K562 (cell line): ENCODE results near the gene CLIC5. TPM values are rescaled to one million over a fixed set of nuclear protein-coding genes. Genes with fewer than 3 reads are reported as not detected.

Source experiments
- ATAC-seq: fragments of 200-7000 bp; cut with Tn5 transposase; 3 replicates; pipeline ENCODE4 v1.9.1; 2020; ENCODE audit warnings: moderate library complexity
- BruUV-seq: library from RNA; stranded (reverse); fragments of 400-500 nt; replicated peaks from 2 replicates; lab custom pipeline; 2021; lab: Mats Ljungman, UMichigan
- CTCF ChIA-PET: fragments of 300-600 bp; formaldehyde crosslinking; extraction: SDS; loops from one replicate; lab custom pipeline; 2021; ENCODE audit warnings: low intra/inter-chr PET ratio; lab: Yijun Ruan, JAX
- POLR2A ChIA-PET: fragments of 300-600, 350-650 bp; sonication (Branson Sonifier 250); formaldehyde crosslinking; extraction: SDS; loops from one replicate; lab custom pipeline; 2021; ENCODE audit warnings: antibody characterized with exemption, inconsistent platforms; lab: Yijun Ruan, JAX
- DNase-seq, 4 experiments: peaks; one replicate each; pipeline versions ENCODE4 v3.0.0 to v3.0.0-alpha.2; 2011 to 2018; ENCODE audit warnings: low spot score in 3 of 4, mixed read lengths in 3 of 4; ENCODE audit errors: extremely low read depth in 1 of 4
- FAIRE-seq: peaks from 2 replicates; lab custom pipeline; 2011; peaks lifted over from hg19 to GRCh38; lab: Jason Lieb, UNC
- H2AFZ ChIP-seq: 2 replicates; pipeline ENCODE4 v1.6.0; 2011; ENCODE audit warnings: low read depth, low read length, control low read depth, inconsistent platforms
- H3K27ac ChIP-seq: fragments of 200-600 bp; 3 replicates; pipeline ENCODE4 v1.8.0; 2011; ENCODE audit warnings: low read depth, mild to moderate bottlenecking, control low read depth, inconsistent platforms, low read length, moderate library complexity, mixed read lengths; ENCODE audit errors: extremely low read depth
- H3K27me3 ChIP-seq, 2 experiments: fragments of 300-600 bp in 1 of 2; 2 replicates in 1 of 2; 3 replicates in 1 of 2; pipeline versions ENCODE4 v1.6.0 to v1.8.0; 2011; ENCODE audit warnings: inconsistent platforms in 2 of 2, low read length in 2 of 2, mild to moderate bottlenecking in 1 of 2, mixed read lengths in 1 of 2, moderate library complexity in 1 of 2; ENCODE audit not compliant: control insufficient read depth in 2 of 2, insufficient read depth in 2 of 2
- H3K36me3 ChIP-seq: fragments of 300-600 bp; 3 replicates; pipeline ENCODE4 v1.8.0; 2011; ENCODE audit warnings: mild to moderate bottlenecking, low read length, inconsistent platforms; ENCODE audit not compliant: control insufficient read depth, insufficient read depth
- H3K4me1 ChIP-seq, 2 experiments: fragments of 200-600 bp in 1 of 2; replicated peaks in 1 of 2; 2 replicates in 1 of 2; 3 replicates in 1 of 2; pipeline versions ENCODE4 v1.5.1 to v1.8.0; 2011; ENCODE audit warnings: inconsistent platforms in 2 of 2, low read length in 2 of 2, mild to moderate bottlenecking in 1 of 2, mixed read lengths in 1 of 2, moderate library complexity in 1 of 2; ENCODE audit not compliant: control insufficient read depth in 2 of 2, insufficient read depth in 2 of 2
- H3K4me2 ChIP-seq: 2 replicates; pipeline ENCODE4 v1.6.1; 2011; ENCODE audit warnings: low read length, control low read depth, inconsistent platforms, mixed read lengths; ENCODE audit not compliant: insufficient read depth
- H3K4me3 ChIP-seq: fragments of 200-600 bp; sonication (generic), shearing (Covaris generic); 2 replicates; pipeline ENCODE4 v1.5.1; 2016; ENCODE audit warnings: control low read depth, inconsistent platforms
- H3K79me2 ChIP-seq: fragments of 200-600 bp; 3 replicates; pipeline ENCODE4 v1.8.0; 2011; ENCODE audit warnings: low read length, inconsistent platforms; ENCODE audit not compliant: control insufficient read depth, insufficient read depth
- H3K9ac ChIP-seq, 2 experiments: 2 replicates each; pipeline versions ENCODE4 v1.6.0 to v1.6.1; 2011; ENCODE audit warnings: low read depth in 2 of 2, low read length in 2 of 2, control low read depth in 1 of 2, inconsistent platforms in 1 of 2, mild to moderate bottlenecking in 1 of 2, mixed read lengths in 1 of 2; ENCODE audit not compliant: insufficient read depth in 1 of 2
- H3K9me1 ChIP-seq: one replicate; pipeline ENCODE4 v1.6.0; 2011; ENCODE audit warnings: inconsistent platforms, mild to moderate bottlenecking, low read length, moderate library complexity; ENCODE audit not compliant: control insufficient read depth, insufficient read depth
- H3K9me3 ChIP-seq: replicated peaks from 2 replicates; pipeline ENCODE4 v1.5.1; 2011; ENCODE audit warnings: low read depth, low read length, inconsistent platforms; ENCODE audit not compliant: control insufficient read depth, insufficient read depth
- H4K20me1 ChIP-seq: replicated peaks from 2 replicates; pipeline ENCODE4 v1.6.1; 2011; ENCODE audit warnings: low read length, inconsistent platforms, mixed read lengths; ENCODE audit not compliant: control insufficient read depth, insufficient read depth
- ETV1 ChIP-seq: fragments of 450-650 bp; conservative IDR thresholded peaks from 2 replicates; pipeline ENCODE4 v1.6.1; 2016; ENCODE audit warnings: missing genetic modification characterization, control low read depth, low read depth, missing compliant biosample characterization
- GTF2A2 ChIP-seq: IDR thresholded peaks from 2 replicates; pipeline ENCODE4 v1.6.1; 2016; ENCODE audit warnings: mild to moderate bottlenecking, missing genetic modification characterization, missing compliant biosample characterization
- POLR2A ChIP-seq: fragments of 450-650 bp; conservative IDR thresholded peaks from 2 replicates; pipeline ENCODE4 v1.6.1; 2016
- PRPF4 ChIP-seq: fragments of 200-400 bp; formaldehyde crosslinking; IDR thresholded peaks from one replicate; pipeline ENCODE4 v1.6.1; 2017; ENCODE audit warnings: low read length, low read depth, mild to moderate bottlenecking; ENCODE audit not compliant: insufficient read depth, poor library complexity, severe bottlenecking
- RBFOX2 ChIP-seq: fragments of 200-400 bp; formaldehyde crosslinking; IDR thresholded peaks from 2 replicates; pipeline ENCODE4 v1.6.1; 2017; ENCODE audit warnings: low read depth, mild to moderate bottlenecking, low read length, moderate library complexity
- TSHZ1 ChIP-seq: fragments of 250-450 bp; sonication (Bioruptor Pico); IDR thresholded peaks from 2 replicates; pipeline ENCODE4 v1.4.0; 2020; ENCODE audit warnings: mild to moderate bottlenecking, moderate library complexity
- ZBTB5 ChIP-seq: fragments of 450-650 bp; IDR thresholded peaks from 2 replicates; pipeline ENCODE4 v1.6.1; 2017; ENCODE audit warnings: antibody characterized with exemption
- ZNF274 ChIP-seq: IDR thresholded peaks from 2 replicates; pipeline ENCODE4 v1.6.1; 2011; ENCODE audit warnings: low read depth, mild to moderate bottlenecking, low read length, moderate library complexity, borderline replicate concordance
- WGBS: fragments of 100-300 bp; shearing (Covaris generic); methylation state at CpG from one replicate; pipeline ENCODE4 v1.1.6; 2016; ENCODE audit warnings: low coverage, mixed read lengths; ENCODE audit not compliant: insufficient coverage; ENCODE audit errors: missing lambda C conversion rate; 5-methylcytosine and 5-hydroxymethylcytosine counted together
- in situ Hi-C: fragments of 300-500 bp; cut with MboI; formaldehyde crosslinking; loops from 4 replicates; pipeline ENCODE4 v1.15.0; 2018; ENCODE audit warnings: inconsistent platforms, mixed read lengths
- intact Hi-C: fragments of 100-400 bp; cut with micrococcal nuclease; formaldehyde crosslinking; loops from 2 replicates; pipeline ENCODE4 v1.14.2; 2022
- polyA plus RNA-seq, 8 experiments: library from polyadenylated mRNA; depleted of rRNA in 4 of 8; stranded (reverse) in 5 of 8; unstranded in 3 of 8; fragments of >200 nt; fragmentation: Nextera tagmentation in 2 of 8; fragmentation: Illumina TruSeq in 1 of 8; extraction: Ambion mirVana in 2 of 8; extraction: Trizol in 1 of 8; gene quantifications; 2 replicates each; pipeline versions ENCODE4 v1.2.1 to v1.2.3, GENCODE V29; 2011 to 2014; ENCODE audit warnings: inconsistent platforms in 1 of 8, missing spikeins in 1 of 8
- total RNA-seq, 7 experiments: library from RNA; depleted of rRNA in 6 of 7; stranded (reverse); fragments of >200 nt in 6 of 7; fragmentation: Illumina TruSeq in 2 of 7; extraction: Trizol in 2 of 7; gene quantifications; 2 replicates each; pipeline versions ENCODE4 v1.2.1 to v1.2.3, GENCODE V29; 2011 to 2021; ENCODE audit warnings: low replicate concordance in 1 of 7

CLIC5 gene
- total and polyA plus RNA-seq, 9 of the 15 experiments (the other 6 are each of a cell fraction or from before 2014, with no cell fraction given): 0.31 TPM; not detected in 8

- no peak overlapping the region for H3K27ac ChIP-seq
- TF ChIP-seq ZBTB5 (no peak), RBFOX2 (no peak), GTF2A2 (no peak), POLR2A (no peak), TSHZ1 (CRISPR knock-in tag) (no peak), ZNF274 (no peak), ETV1 (no peak), PRPF4 (no peak)
- no peaks in the 10 kb centered on the region for H3K4me1 ChIP-seq
- H3K4me2 ChIP-seq: no peak overlapping the region
- H2AFZ ChIP-seq: no peak overlapping the region
- intact Hi-C loops (no loop called here), in situ Hi-C loops (loop anchor here (10.0 kb wide), 1 partner anchor 1441 kb away; no protein-coding TSS in a partner anchor)
- no peaks in the 10 kb centered on the region for H3K79me2 ChIP-seq
- POLR2A ChIA-PET: interaction anchor here (0.5 kb wide), 1 partner anchor 344 kb away, joined by 4 read pairs; no protein-coding TSS in a partner anchor
- H3K9me3 ChIP-seq: no peaks in the 10 kb centered on the region
- H3K9me1 ChIP-seq: no peaks in the 10 kb centered on the region
- no peaks in the 10 kb centered on the region for H4K20me1 ChIP-seq
- H3K27me3 ChIP-seq: 0 out of 5 replicates have a peak, but pooled peaks cover 0 to 4% of the 10 kb centered on the region in 2 experiments
- no peak overlapping the region for H3K9ac ChIP-seq
- ATAC-seq: no peak
- CTCF ChIA-PET: no interaction called here
- FAIRE-seq: no peak
- H3K36me3 ChIP-seq: no peaks in the 10 kb centered on the region
- no TSS peak for BruUV-seq
- no peak overlapping the region for H3K4me3 ChIP-seq
- no peak for DNase-seq
- WGBS: 3% methylated on average over 3 of the region's 3 CpGs
These were observed 99.7 kb downstream of the CLIC5 start for GRCh38 chr6:45915780-45916468.
